Measurements from ENCODE around the gene EDEM1.

Gene EDEM1

GRCh38 chr3:5198986-5199731, 11.7 kb downstream of the EDEM1 start:
- DNase-seq (ENCODE audit: low read depth) = no peak

DNA sequence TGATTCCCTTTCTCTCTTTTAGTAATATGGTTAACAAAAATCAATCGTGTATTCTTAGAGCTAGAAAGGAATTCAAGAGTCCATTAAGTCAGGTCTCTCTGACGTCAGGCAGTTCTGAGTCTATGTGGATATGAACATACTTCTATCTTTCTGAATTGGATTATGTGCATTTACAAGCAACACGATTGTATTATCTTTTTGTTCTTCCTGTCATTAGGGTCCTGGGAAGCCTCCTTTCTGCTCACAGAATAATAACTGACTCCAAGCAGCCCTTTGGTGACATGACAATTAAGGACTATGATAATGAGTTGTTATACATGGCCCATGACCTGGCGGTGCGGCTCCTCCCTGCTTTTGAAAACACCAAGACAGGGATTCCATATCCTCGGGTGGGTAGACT, 14.0 kb downstream of the EDEM1 start:
- no peak for DNase-seq (ENCODE audit: low read depth)

GRCh38 chr3:5202222-5202621, 14.7 kb downstream of the EDEM1 start:
- DNase-seq (ENCODE audit: low read depth) = no peak

GRCh38 chr3:5205165-5205941, 17.8 kb downstream of the EDEM1 start:
- DNase-seq (ENCODE audit: low read depth) = no peak

DNA sequence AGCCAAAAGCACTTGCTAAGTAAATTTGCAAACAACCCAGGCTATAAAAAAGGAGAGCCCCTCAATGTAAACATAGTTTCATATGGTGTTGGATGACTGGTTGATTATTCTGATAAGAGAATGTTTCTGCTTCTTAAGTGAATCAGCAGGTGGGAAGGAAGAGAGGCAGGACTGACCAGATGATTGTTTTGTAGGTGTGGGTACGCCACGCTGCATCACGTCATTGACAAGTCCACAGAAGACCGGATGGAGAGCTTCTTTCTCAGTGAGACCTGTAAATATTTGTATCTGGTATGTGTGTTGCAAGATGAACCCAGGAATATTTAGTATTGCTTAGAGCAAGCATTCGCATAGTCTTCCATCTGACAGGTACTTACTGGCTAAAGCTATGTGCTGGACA, 23.4 kb downstream of the EDEM1 start:
- DNase-seq (ENCODE audit: low read depth) = no peak

DNA sequence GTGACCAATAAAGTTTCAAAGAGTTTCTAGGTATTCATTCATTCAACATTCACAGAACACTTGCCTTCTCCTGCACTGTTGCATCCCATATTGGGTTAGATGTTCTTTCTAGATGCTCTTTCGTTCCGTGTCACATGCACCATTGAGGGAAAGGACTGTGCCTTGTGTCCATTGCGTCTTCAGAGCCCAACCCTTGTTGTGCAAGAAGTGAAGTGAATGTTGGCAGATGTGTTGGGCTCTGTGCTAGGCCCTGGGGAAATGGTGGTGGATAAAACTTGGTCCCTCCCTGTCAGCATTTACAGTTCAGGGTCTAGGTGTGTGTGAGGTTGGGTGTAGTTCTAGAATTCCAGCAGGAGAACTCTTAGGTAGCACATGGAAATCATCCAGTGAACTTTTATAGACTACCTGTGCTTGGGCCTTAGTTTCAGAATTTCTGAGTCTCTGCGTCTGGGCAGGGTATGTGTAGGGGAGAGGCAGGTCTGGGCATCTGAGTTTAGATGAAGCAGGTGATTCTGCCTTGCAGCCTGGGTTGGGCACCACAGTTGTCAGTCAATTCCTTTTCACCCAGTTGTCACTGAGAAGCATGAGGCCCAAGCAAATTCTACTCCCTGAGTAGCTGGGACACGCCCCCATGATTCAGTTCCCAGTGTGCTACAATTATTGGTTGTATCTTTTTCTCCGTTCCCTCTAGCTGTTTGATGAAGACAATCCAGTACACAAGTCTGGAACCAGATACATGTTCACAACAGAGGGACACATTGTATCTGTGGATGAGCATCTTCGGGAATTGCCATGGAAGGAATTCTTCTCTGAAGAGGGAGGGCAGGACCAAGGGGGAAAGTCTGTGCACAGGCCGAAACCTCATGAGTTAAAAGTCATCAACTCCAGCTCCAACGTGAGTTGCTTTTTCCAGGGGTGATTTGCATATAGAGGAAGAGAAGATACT, 25.4 kb downstream of the EDEM1 start:
- no peak for DNase-seq (ENCODE audit: low read depth)

DNA sequence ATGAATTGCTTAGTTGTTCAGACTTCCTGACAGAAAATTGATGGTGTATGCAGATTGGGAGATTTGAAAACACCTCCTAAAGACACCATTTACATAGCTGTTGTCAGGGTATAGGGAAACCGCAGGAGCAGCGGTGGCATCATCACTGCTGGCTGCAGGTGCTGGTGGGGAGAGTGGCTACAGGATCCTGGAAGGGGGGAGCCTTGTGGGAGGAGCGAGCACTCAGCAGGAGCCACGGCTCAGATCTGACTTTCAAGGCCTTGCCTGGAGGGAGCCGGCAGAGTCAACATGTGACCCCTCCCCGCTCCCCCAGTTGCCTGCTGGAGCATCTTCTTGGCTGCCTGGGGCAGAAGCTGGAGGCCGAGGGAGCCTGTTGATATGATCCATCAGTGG, 26.1 kb downstream of the EDEM1 start:
- no peak for DNase-seq (ENCODE audit: low read depth)

- no peak for DNase-seq (ENCODE audit: low read depth)
These were observed 26.8 kb downstream of the EDEM1 start for GRCh38 chr3:5214352-5214751.

DNA sequence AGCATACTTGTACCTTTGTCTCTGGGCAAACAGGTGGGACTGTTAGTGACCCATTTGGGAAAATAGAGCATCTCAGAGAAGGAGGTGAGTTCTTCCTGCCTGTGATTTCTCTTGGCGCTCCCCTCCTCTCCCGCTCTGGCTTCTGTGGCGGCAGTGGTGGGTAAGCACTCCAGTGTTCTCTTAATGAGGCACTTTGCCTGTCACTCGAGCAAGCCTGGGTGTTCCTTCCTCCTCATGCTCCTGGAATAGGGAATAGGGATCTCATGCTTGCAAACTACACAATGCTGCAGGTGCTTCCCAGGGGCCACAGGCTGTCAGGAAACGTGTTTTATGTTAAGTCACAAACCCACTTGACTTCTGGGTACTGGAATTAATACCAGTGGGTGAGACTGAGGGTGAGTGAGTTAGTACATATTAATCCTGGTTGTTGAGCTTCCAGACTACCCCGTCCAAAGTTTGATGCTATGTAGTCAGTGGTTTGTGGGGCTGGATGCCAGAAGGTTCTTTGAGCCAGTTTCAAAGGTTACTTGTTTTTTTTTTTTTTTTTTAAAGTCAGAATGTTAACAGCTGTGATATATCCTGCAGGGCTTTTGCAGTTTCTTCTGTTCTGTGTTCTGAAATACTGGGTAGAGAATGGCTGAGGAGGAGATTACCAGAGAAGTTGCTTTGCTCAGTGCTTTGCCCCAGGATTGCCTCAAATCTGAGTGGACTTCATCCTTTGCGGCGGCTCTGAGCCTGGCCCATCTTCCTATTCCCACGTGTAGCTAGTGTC, 30.5 kb downstream of the EDEM1 start:
- no peak for DNase-seq (ENCODE audit: low read depth)

GRCh38 chr3:5218815-5219214, 31.3 kb downstream of the EDEM1 start:
- no peak for DNase-seq (ENCODE audit: low read depth)

GRCh38 chr3:5219216-5219615, 31.7 kb downstream of the EDEM1 start:
- no peak for DNase-seq (ENCODE audit: low read depth)

DNA sequence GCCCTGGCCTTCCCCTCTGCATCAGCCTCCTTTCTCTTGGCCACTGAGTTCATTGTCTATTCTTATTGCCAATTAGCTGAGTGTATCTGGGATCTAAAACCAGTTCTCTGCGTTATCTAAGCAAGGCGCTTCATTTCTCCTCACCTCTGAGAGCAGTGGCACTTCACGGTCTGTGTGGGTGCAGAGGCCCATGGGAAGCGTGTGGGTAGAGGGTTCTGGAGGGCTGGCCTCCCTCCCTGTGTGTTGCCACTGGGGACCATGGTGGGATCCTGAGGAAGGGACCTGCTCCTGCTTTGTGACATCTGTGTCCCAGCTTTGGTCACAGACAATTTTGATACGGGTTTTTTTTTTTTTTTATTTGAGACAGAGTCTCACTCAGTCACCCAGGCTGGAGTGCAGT, 32.7 kb downstream of the EDEM1 start:
- DNase-seq (ENCODE audit: low read depth) = no peak

GRCh38 chr3:5220667-5221431, 33.3 kb downstream of the EDEM1 start:
- no peak for DNase-seq (ENCODE audit: low read depth)

DNA sequence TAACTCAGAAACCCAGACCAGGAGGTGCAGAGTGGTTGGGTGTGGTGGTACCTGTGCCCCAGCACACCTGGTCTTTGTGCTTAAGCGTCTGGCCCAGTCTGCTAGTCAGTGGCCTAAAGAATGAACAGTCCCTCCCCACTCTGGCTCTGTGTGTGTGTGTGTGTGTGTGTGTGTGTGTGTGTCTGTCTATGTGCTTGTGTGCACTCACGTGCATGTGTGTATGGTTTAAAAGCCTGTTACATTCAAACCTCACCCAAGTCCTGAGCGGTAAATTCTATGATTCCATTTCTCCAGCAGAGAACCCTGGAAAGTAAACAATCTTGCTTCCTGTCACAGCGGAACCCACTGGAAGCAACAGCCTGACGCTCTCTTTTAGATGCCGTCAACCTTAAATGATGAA, 34.2 kb downstream of the EDEM1 start:
- no peak for DNase-seq (ENCODE audit: low read depth)

GRCh38 chr3:5222283-5223005, 34.9 kb downstream of the EDEM1 start:
- no peak for DNase-seq (ENCODE audit: low read depth)

DNA sequence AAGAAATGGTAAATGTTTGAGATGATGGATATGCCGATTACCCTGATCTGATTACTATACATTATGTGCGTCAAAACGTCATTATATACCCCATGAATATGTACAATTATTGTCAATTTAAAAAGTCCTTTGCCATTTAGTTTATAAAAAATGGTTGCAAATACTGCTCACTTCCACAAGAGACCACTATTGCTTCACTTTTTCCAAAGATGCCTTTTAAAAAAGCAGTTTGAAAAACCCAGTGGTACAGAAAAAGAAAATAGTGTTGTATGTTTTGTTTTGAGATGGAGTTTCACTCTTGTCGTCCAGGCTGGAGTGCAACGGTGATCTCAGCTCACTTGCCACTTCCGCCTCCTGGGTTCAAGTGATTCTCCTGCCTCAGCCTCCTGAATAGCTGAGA, 39.3 kb downstream of the EDEM1 start:
- DNase-seq (ENCODE audit: low read depth) = peak; percentile 49

DNA sequence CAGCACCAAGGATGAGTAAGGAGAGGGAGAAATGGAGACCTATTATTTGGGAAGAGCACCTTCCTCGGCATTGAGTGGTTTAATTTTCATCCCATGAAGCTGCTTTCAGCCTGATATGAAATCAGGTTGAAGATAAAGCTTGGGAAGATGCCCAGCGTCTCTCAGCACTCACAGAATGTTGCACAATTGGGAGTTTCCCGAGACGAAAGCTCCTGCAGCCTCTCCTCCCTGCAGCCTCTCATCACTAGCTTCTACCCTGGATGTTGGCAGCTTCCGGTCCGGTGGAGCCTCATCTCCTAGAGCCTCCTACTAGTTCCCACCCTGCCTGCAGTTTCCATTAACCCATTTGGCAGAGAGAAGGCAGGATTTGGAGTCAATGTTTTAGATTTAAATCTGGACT, 40.3 kb downstream of the EDEM1 start:
- DNase-seq (ENCODE audit: low read depth) = no peak

- DNase-seq (ENCODE audit: low read depth) = no peak
These were observed 41.9 kb downstream of the EDEM1 start for GRCh38 chr3:5229414-5229813.

DNA sequence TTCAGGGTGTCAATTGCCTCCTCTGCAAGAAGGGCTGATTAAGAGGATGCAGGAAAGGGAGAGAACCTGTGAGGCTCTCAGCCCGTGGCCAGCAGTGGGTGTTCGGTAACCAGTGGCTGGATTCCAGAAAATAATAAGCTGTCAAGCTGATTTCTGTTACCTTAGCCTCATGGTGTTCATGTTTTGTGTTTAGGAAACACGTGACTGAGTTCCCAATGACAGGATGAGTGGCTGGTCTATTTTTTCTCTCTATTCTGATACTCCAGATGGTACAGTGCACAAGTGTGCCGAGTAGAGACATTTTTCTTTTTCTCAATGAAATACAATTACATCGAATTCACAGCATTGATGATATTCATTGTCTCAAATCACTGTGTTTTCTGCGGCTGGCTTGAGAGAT, 43.6 kb downstream of the EDEM1 start:
- no peak for DNase-seq (ENCODE audit: low read depth)

DNA sequence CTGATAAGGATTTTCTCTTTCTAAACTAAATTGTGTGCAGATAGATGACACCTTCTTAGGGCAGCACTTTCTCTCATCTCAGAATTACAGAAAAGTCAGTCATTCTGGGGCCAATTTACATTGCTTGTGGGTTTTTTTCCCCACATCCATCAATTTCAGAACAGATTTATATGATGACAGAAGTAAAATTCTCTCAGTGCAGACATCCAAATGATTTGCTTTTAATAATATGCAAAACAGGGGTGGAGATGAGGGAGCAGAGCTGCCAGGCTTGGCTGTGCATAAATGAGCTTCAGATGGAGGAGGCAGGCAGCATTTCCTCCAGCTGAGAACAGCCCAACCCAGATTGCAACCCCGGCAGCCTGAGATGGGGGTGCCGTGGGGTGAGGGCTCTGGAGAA, 44.0 kb downstream of the EDEM1 start:
- DNase-seq (ENCODE audit: low read depth) = no peak

Data from ELR (cell line).